GM19238 (cell line): Measurements from ENCODE around the gene FURIN.
"Not testable (repeated sequence)": the region's sequence is repeated elsewhere in the genome, so short reads cannot be mapped to it uniquely, and the experiment has no call there.

Source experiments
- DNase-seq: peaks from one replicate; pipeline ENCODE4 v3.0.0; 2011; ENCODE audit warnings: low spot score; ENCODE audit not compliant: insufficient read length

Gene FURIN

DNA sequence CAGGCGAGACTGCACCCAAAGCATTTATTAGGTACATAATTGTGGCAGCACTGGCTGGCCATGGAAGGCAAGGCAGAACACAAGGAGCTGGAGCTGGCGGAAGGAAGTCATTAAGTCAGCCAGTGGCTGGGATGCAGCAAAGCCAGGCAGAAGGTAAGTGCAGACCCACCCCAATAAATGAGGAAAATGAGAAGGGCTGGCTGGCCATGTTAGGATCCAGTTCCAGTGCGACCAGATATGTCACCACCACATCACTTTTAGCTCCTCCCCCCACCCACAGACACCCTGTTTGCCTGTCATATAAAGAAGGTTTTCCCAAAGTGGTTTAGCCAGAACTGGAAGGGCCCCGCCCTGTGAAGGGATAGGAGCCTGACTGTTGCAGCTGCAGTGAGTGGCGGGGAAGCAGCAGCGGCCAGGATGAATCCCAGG lies at the start of gene FURIN:
Gene FURIN, plus strand, starts transcription at position 328 of the 429 bp plus-strand sequence. CDS start 7,153 bp downstream, outside the sequence.
- no peak for DNase-seq

DNA sequence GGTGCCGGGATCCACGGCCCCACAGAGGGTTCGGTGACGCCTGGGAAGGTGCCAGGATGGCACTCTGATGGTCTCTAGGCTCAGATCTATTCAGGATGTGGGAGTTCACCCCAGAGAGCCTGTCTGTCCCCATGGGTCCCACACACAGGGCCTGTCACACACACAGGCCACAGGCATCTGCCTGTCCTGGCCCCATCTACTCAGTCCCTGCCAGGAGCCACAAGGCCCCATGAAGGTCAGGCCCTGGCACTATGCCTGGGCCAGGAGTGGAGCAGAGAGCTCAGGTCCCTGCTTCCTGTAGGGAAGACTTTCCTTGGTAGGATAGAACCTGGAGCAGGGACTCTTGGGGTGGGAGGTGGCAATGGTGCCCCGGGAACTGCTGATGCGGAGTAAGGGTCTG lies 49.0 kb upstream of the FURIN start:
- no peak for DNase-seq

DNA sequence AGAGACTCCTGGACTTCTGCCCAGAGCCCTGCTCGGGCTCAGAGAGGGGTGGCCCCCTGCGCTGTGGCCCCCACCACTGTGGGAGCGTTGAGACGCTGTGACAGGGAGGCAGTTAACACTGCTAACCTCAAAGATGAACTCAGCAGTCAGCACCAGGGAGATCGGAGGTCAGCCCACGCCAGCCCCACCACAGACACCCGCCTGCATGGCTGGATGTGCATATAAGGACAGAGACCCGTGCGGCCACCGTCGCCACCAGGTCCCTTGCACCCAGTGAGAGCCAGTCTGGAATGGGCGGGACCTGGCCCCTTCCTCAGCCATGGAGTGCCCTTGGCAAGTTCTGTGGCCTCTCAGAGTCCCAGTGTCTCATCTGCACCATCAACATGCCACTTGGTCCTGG lies 48.5 kb upstream of the FURIN start:
- no peak for DNase-seq

DNA sequence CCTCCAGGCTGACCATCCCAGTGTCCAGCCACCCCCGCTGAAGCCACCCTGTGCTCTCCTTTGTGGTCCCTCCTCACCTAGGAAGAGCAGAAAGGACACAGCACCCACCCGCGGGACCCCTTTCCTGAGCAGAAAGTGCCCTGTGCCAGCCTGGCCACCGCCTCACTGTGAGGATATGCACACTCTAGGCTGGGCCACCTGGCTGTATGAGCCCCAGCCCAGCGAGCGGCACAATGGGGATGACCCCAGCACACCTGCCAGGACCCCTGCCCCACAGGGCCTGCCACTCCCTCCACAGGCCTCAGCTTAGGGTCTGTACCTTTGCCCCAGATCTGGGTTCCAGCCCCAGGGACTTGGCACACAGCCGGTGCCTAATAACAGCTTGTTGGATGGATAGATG lies 47.9 kb upstream of the FURIN start:
- DNase-seq: no peak

DNA sequence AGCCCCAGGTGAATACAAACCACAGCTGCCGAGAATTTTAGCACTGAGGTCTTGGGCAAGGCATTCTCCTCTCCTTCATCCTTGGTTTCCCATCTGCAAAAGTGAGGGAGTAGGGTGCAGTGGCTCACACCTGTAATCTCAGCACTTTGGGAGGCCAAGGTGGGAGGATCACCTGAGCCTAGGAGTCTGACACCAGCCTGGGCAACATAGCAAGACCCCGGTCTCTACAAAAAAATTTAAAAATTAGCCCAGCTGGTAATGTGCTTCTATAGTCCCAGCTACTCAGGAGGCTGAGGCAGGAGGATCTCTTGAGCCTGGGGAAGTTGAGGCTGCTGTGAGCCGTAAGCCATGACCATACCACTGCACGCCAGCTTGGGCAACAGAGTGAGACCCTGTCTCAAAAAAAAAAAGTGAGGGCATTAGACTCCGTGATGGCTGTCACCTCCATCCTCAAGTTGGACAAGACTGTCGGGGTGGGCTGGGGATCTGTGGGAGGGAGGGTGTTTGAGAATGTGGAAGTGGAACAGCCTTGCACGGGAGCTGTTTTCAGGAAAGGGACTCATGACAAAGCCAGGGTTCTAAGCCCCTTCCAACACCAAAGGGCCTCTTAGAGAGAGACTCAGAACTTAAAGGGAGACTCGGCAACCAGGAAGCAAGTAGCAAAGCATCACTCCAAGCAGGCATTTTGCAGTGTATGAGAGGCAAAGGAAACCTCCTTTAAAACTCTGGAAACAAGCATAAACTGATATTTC lies 46.0 kb upstream of the FURIN start:
- DNase-seq: no peak

DNA sequence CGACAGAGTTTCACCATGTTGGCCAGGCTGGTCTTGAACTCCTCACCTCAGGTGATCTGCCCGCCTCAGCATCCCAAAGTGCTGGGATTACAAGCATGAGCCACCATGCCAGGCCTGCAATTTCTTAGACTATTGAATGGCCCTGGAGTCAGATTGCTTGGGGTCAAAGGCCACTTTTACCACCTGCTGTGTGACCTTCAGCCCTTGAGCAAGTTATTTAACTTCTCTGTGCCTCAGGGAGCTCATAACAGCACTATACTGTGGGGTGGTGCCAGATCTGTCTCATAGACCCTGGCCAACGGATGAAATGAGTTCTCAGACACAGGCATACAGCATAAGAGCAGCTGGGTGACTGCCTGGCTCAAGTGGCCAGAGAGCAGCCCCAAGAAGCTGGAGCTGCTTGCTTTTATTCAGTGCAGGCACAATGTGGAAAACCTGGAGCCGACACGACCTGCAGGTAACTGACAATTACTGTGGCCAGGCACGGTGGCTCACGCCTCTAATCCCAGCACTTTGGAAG lies 44.9 kb upstream of the FURIN start:
- no peak for DNase-seq

DNA sequence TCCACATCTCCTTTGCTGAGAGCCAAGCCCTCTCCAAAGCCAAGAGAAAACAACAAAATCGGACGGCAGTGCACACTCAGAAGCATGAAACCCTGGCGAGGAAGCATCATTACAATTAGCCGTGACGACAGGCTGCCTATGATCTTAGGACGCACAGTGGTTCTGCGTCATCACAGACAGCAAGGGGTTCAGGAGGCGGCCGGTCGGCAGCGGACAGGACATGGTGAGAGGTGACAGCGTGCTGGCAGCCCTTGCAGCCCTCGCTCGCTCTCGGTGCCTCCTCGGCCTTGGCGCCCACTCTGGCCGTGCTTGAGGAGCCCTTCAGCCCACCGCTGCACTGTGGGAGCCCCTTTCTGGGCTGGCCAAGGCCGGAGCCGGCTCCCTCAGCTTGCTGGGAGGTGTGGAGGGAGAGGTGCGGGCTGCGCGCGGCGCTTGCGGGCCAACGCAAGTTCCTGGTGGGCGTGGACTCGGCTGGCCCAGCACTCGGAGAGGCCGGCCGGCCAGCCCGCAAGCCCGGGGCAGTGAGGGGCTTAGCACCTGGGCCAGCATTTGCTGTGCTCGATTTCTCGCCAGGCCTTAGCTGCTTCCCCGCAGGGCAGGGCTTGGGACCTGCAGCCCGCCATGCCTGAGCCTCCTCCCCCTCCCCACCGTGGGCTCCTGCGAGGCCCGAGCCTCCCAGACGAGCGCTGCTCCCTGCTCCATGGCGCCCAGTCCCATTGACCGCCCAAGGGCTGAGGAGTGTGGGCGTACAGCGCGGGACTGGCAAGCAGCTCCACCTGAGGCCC lies 43.1 kb upstream of the FURIN start:
- not testable (repeated sequence) for DNase-seq

DNA sequence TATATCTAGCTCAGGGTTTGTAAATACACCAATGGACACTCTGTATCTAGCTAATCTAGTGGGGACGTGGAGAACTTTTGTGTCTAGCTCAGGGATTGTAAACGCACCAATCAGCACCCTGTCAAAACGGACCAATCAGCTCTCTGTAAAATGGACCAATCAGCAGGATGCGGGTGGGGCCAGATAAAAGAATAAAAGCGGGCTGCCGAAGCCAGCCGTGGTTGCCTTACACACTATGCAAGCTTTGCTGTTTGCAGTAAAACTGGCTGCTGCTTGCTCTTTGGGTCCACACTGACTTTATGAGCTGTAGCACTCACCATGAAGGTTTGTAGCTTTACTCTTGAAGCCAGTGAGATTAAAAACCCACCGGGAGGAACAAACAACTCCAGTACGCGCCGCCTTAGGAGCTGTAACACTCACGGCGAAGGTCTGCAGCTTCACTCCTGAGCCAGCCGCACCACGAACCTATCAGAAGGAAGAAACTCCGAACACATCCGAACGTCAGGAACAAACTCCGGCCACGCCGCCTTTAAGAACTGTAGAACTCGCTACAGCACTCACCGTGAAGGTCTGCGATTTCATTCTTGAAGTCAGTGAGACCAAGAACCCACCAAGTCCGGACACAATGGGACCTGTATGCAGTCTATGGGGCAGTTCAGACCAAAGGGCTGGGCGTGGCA lies 42.0 kb upstream of the FURIN start:
- DNase-seq: not testable (repeated sequence)

DNA sequence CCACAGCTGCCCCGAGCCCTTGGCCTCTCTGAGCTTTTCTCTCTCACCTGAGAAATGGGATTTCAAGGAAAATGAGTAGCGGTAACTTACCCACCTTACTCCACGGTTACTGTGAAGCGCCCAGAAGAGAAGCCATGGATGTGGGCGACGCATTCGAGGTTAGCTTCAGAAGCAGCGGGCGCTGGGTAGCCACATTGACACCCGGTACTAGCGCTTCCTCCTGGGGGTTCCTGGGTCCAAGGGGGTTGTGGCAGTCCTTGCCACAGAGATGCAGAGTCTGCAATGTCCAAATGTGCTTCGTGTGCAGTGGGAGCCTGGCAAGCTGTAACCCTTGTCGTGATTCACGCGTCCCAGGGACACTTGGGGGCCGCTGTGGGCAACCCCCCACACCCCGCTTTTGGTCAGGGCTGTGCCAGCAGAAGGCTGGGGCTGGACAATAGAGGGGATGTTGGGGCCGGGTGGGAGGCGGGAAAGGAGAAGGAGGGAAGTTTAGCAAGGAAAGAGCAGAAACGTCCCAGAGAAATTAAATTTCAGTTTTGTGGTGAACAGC lies 41.4 kb upstream of the FURIN start:
- no peak for DNase-seq

DNA sequence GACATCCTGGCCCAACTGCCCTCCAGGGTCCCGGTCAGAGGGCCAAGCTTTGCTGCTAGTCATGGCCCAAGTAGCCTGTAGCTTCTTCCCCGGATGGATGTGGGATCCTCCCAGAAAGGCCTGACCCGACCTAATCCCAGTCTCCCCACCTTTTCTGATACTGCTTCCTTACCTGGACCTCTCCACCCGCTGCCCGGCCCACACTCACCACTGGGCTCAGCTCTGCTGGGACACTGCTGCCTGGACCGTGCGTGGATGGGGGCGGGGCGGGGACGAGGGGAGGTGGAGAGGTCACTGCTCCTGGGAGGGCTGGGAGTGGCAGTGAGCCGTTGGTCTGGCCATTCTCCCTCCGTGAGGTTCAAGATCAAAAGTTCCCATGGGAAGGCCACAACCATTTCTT lies 40.3 kb upstream of the FURIN start:
- DNase-seq: no peak

DNA sequence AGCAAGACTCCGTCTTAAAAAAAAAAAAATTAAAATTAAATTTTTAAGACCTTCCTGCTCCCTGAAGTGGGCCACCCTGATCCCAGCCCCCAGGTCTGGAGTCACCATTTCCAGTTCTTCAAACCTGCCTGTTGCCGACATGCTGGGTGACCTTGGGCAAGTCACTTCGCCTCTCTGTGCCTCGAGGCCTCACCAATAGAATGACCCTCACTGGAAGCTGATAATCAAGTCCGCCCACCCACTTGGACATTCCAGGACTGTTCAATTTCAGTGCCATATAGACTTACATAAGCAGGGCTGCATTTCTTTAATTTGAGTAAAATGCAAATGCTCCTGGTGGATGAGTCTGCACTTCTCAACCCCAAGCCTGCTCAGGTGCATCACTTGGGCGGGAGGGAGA lies 39.3 kb upstream of the FURIN start:
- no peak for DNase-seq

DNA sequence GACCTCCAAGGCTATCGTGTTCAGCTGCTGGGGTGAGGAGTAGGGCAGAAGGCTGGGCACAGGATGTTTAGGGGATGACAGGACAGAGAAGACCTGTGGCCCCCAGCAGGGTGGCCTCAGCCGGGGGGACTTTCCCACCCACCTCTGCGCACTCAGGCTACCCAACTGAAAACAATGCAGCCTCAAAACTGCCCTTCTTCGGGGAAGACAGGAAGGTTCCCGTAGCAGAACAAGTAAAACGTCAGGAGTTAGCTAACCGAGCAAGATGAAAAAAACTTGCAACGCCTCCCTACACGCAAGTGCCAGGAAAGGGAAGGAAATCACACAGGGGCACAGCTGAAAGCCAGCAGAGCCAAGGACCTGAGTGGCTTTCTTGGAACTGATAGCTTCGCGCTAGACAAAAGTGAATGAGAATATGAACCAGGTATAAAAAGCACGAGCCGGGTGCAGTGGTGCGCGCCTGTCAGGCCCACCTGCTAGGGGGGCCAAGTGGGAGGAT lies 38.4 kb upstream of the FURIN start:
- DNase-seq: no peak

DNA sequence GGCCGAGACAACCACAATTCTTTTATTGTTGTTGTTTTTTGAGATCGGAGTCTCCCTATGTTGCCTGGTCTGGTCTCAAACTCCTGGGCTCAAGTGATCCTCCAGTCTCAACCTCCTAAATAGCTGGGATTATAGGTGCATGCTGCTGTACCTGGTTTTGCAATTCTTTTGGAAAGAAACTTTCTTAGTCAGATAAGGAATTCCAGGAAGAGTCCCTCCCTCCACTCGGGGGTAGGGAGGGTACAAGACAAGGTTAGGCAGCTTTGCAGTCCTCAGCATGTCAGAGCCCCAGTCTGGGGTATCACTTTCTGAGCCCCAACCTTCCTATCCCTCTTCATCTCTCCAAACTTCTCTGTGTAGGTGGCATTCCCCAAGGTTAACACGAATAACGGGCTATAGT lies 33.8 kb upstream of the FURIN start:
- DNase-seq: no peak

DNA sequence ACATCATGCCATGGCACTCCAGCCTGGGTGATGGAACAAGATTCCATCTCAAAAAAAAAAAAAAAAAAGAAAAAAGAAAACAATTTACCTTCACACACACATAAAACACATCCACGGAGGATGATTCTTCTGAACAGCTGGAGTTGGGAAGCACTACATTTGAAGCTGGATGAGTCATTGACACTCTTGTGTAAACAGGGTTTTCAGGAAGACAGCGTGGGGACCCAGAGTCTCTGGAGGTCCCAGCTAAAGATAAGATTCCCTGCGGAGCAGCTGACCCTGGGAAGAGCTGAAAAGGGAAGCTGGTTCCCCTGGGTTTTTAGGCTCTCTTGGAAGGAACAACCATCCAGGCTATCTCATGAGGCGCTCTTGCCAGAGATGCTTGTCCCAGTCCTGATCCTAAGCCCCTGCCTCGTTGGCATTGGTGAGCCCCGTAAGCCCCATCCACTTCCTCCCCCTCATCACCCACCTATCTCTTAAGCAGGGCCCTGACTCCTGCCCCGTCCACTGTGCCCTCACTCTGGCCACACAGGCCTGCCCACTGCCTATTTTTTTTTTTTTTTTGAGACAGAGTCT lies 32.0 kb upstream of the FURIN start:
- DNase-seq: no peak

DNA sequence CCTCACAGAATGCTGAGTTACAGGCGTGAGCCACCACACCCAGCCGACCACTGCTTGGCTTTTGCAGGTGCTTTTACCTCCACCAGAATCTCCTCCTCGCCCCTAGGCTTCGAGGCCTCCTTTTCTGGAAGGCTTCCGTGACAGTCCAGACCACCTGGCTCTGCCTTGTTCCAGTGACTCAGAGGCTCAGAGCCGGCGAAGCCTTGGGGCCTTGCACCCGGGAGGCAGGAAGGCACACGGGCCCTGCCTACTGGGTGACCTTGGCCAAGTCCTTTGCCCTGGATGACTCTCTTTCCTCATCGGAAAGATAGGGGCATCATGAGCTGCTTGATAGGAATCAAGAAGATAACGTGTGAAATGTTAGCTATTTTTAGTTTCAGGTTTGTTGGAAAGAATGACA lies 31.3 kb upstream of the FURIN start:
- DNase-seq: no peak

DNA sequence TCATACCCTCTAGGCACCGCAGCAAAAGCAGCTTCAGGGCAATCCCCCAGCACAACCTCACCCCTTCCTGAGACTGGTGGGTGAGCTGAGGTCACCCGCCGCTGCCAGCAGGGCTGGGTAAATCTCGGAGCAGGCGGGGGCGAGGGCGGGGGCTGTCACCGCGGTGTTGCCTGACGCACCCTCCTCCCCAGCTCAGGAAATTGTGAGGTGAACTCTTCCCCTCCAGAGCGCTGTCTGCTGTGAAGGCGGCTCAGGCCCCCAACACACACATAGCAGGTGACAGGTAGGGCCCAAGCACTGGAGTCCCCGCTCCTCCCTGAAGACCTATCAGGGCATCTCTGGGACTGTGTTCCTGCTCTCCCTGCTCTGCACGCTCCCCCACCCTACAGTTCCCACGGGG lies 30.2 kb upstream of the FURIN start:
- DNase-seq: no peak

DNA sequence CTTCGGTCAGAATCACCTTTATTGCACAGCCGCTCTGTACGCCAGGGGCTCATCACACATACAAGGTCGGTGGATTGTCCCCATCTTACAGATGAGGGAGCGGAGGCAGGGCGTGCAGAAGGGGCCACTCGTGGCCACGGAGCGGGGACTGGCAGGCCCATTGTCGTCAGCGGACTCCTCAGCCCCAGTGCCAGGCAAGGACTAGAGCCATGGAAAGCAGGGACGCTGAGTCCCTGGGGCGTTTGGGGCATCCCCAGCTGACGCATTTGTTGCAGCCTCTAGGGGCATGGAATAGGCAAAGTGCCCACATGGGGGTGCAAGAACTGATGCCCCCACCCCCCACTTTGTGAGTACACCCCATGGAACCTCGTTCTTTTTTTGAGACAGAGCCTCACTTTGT lies 29.8 kb upstream of the FURIN start:
- DNase-seq: no peak

DNA sequence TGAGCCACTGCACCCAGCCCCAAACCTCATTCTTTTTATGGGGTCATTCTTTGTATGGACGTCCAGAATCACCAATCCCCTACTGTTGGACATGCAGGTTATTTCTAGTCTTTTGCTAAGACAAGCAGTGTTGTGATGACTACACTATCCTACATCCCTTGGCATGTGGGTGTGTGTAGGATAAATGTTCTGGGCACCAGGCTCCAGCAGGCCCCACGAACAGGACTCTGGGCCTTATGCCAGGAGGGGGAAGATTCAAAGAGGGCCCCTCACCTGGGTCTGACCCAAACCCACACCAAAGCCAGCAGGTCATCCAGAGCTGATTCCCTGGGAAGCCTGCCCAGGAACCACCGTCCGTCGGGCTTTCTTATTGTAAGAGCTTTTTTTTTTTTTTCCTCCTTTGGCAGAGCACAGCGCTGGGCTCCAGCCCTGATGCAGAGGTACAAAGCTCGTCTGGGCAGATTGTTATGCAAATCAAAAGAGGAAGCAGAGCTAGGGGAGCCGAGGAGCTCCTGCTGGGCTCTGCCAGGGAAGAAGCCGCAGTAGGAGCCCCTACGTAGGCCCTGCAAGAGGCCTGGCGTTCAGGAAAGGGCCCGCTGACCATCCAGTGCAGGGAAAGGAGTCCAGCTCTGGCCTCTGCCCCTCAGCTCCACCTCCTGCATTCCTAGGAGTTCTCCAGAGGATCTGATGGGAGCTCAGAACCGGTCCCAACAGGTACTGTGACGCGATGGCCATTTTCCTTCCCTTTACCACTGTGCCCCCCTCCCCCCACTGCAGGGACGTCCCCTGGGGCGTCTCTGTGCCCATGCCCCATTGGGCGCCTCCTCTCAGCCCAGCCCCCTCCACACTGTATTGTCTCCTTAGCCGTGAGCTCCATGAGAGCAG lies 29.0 kb upstream of the FURIN start:
- DNase-seq: peak; percentile 71

DNA sequence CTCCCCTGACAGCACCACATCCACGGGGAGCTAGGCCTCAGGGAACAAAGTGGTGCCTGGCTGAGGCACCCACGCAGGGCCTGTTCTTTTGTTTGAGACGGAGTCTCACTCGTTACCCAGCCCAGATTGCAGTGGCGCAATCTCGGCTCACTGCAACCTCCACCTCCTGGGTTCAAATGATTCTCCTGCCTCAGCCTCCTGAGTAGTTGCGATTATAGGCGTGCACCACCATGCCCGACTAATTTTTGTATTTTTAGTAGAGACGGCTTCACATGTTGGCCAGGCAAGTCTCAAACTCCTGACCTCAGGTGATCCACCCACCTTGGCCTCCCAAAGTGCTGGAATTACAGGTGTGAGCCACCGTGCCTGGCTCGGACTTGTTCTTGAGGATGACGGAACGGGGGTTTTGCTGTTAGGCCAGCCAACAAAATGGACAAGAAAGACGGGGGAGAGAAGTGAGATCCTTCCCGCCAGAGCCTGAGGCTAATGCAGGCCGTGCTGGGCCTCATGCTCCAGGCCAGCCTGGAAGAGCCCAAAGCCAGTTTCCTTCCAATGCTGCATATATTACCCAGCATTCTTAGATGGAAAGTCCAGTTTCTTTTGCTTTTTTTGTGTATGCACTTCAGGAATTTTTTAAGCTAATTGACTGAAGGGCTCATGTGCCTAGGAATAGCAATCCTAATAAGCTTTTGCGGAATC lies 28.1 kb upstream of the FURIN start:
- DNase-seq: no peak

DNA sequence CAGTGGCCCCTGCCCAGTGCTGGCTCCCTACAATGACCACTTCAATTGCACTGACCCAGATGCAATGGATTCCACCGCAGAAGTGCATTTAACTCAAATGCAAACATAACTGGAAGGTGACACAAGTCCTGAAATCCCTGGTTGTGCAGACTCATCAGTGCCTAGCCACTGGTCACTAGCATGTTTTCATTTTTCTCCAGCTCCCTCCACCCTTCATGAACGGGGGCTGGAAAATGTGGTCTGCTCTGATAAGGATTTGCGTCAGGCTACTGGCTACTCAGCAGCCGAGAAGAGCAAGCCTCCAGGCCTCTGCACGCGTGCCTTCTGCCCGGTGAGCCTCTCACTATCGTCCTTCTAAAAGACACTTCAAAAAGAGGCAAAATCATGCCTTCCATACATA lies 27.4 kb upstream of the FURIN start:
- no peak for DNase-seq
